T-helper 9 cell (primary cell): ENCODE measurements around the gene SH3RF3.
"Not testable (repeated sequence)": the region's sequence is repeated elsewhere in the genome, so short reads cannot be mapped to it uniquely, and the experiment has no call there.

Experiments
- DNase-seq: peaks from one replicate; pipeline ENCODE4 v3.0.0-alpha.2; 2020

The SH3RF3 gene

GRCh38 chr2:109120166-109120565, 8.8 kb upstream of the SH3RF3 start:
- no peak for DNase-seq

- DNase-seq, result not testable (repeated sequence)
Measured at GRCh38 chr2:109120686-109121085, 8.3 kb upstream of the SH3RF3 start.

GRCh38 chr2:109123586-109124201, 5.3 kb upstream of the SH3RF3 start:
- no peak for DNase-seq

- DNase-seq, result no peak
Measured at GRCh38 chr2:109124982-109125592, 3.9 kb upstream of the SH3RF3 start.

- DNase-seq, result no peak
Measured at GRCh38 chr2:109125593-109126500, 3.2 kb upstream of the SH3RF3 start.

GRCh38 chr2:109126501-109126860, 2.5 kb upstream of the SH3RF3 start:
- no peak for DNase-seq

- no peak for DNase-seq
Measured at GRCh38 chr2:109127556-109127955, 1.4 kb upstream of the SH3RF3 start.

- peak; percentile 49 for DNase-seq
Measured at GRCh38 chr2:109128048-109128615, 873 bp upstream of the SH3RF3 start.

GRCh38 chr2:109129356-109129920, 433 bp downstream of the SH3RF3 start:
- no peak for DNase-seq

- no peak for DNase-seq
Measured at GRCh38 chr2:109129921-109130722, 1.1 kb downstream of the SH3RF3 start.

GRCh38 chr2:109130723-109130995, 1.7 kb downstream of the SH3RF3 start:
- no peak for DNase-seq

GRCh38 chr2:109131777-109132176, 2.8 kb downstream of the SH3RF3 start:
- no peak for DNase-seq

- no peak for DNase-seq
Measured at GRCh38 chr2:109132626-109133025, 3.6 kb downstream of the SH3RF3 start.

GRCh38 chr2:109133746-109134145, 4.7 kb downstream of the SH3RF3 start:
- no peak for DNase-seq

- no peak for DNase-seq
Measured at GRCh38 chr2:109134741-109135358, 5.8 kb downstream of the SH3RF3 start.

GRCh38 chr2:109135359-109136197, 6.6 kb downstream of the SH3RF3 start:
- DNase-seq, result no peak

GRCh38 chr2:109136542-109136941, 7.5 kb downstream of the SH3RF3 start:
- DNase-seq, result no peak

GRCh38 chr2:109137616-109138015, 8.6 kb downstream of the SH3RF3 start:
- no peak for DNase-seq

GRCh38 chr2:109138449-109138848, 9.4 kb downstream of the SH3RF3 start:
- no peak for DNase-seq

- DNase-seq, result no peak
Measured at GRCh38 chr2:109139002-109139401, 10.0 kb downstream of the SH3RF3 start.

- no peak for DNase-seq
Measured at GRCh38 chr2:109139865-109140396, 10.9 kb downstream of the SH3RF3 start.
